ENCODE data around the gene NKAIN2.

Gene NKAIN2

GRCh38 chr6:123803504-123804013, at the start of gene NKAIN2:
NKAIN2 (plus strand) TSS chr6:123803865.
- H3K4me3 ChIP-seq (ENCODE audit: low read length) = peak within 1 kb of the TSS; percentile 50
- no peak for DNase-seq (ENCODE audit: low read depth)
- TF ChIP-seq CTCF (conservative IDR thresholded peaks at IDR 0.05; ENCODE audit: low read length) = no peak

- TF ChIP-seq CTCF (conservative IDR thresholded peaks at IDR 0.05; ENCODE audit: low read length) = no peak
- DNase-seq (ENCODE audit: low read depth) = no peak
- no peak overlapping the region for H3K4me3 ChIP-seq (ENCODE audit: low read length)
Measured at GRCh38 chr6:123759472-123759871, 44.2 kb upstream of the NKAIN2 start.

GRCh38 chr6:123763904-123764303, 39.8 kb upstream of the NKAIN2 start:
- no peak overlapping the region for H3K4me3 ChIP-seq (ENCODE audit: low read length)
- DNase-seq (ENCODE audit: low read depth) = no peak
- TF ChIP-seq CTCF (conservative IDR thresholded peaks at IDR 0.05; ENCODE audit: low read length) = no peak

GRCh38 chr6:123764722-123765121, 38.9 kb upstream of the NKAIN2 start:
- DNase-seq (ENCODE audit: low read depth) = no peak
- no peak for TF ChIP-seq CTCF (conservative IDR thresholded peaks at IDR 0.05; ENCODE audit: low read length)
- no peak overlapping the region for H3K4me3 ChIP-seq (ENCODE audit: low read length)

- no peak for TF ChIP-seq CTCF (conservative IDR thresholded peaks at IDR 0.05; ENCODE audit: low read length)
- no peak overlapping the region for H3K4me3 ChIP-seq (ENCODE audit: low read length)
- DNase-seq (ENCODE audit: low read depth) = no peak
Measured at GRCh38 chr6:123768921-123769320, 34.7 kb upstream of the NKAIN2 start.

GRCh38 chr6:123769431-123769830, 34.2 kb upstream of the NKAIN2 start:
- H3K4me3 ChIP-seq (ENCODE audit: low read length) = no peak overlapping the region
- DNase-seq (ENCODE audit: low read depth) = no peak
- TF ChIP-seq CTCF (conservative IDR thresholded peaks at IDR 0.05; ENCODE audit: low read length) = no peak

- H3K4me3 ChIP-seq (ENCODE audit: low read length) = no peak overlapping the region
- TF ChIP-seq CTCF (conservative IDR thresholded peaks at IDR 0.05; ENCODE audit: low read length) = no peak
- DNase-seq (ENCODE audit: low read depth) = no peak
Measured at GRCh38 chr6:123770247-123770949, 33.3 kb upstream of the NKAIN2 start.

Data from AG10803 (cell line).